Fibroblast of skin of scalp (primary cell): ENCODE measurements around the gene TRERF1.
"Not testable (repeated sequence)": the region's sequence is repeated elsewhere in the genome, so short reads cannot be mapped to it uniquely, and the experiment has no call there.

Experiments used
- DNase-seq: peaks from one replicate; pipeline ENCODE4 v3.0.0-alpha.2; 2013

Gene TRERF1

GRCh38 chr6:42450477-42451332 lies 1.0 kb downstream of the TRERF1 start:
- no peak for DNase-seq

- peak; percentile 27 for DNase-seq
Observed at GRCh38 chr6:42449917-42450476, 1.7 kb downstream of the TRERF1 start.

DNA sequence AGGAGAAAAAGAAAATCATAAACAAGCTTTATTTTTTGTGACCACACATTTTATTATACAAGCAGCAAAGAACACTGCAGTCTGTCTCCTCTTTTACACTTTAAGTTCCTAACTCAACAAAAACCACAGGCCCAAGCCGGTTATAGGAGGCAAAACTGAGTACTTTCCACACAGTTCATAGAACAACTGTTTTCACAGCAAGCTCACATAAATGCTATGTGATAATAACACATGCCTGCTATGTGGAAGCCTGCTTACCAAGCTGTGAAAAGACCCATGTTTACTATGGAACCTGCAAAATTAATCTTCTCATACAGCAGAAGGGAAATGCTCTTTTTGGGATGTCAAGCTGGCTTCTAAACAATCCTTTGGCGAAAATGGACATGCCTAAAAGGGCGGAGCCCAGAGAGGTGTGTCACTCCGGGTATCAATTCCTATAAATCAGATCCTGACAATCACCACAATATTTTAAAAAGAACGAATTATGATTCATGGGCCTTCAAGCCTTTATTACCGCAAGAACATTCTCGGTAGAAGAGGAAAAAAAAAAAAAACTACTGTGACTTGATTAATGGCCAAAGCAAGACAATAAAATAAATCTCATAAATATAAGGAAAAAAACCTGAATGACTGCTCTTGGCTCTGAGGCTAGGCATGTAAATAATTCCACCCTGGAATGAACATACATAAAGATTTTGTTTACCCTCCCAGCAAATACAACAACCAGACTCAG lies 2.6 kb downstream of the TRERF1 start:
- no peak for DNase-seq

GRCh38 chr6:42448391-42448790 lies 3.3 kb downstream of the TRERF1 start:
- DNase-seq: no peak

- no peak for DNase-seq
Observed at GRCh38 chr6:42446996-42447395, 4.7 kb downstream of the TRERF1 start.

- no peak for DNase-seq
Observed at GRCh38 chr6:42446370-42446769, 5.4 kb downstream of the TRERF1 start.

GRCh38 chr6:42445955-42446354 lies 5.8 kb downstream of the TRERF1 start:
- DNase-seq: not testable (repeated sequence)

DNA sequence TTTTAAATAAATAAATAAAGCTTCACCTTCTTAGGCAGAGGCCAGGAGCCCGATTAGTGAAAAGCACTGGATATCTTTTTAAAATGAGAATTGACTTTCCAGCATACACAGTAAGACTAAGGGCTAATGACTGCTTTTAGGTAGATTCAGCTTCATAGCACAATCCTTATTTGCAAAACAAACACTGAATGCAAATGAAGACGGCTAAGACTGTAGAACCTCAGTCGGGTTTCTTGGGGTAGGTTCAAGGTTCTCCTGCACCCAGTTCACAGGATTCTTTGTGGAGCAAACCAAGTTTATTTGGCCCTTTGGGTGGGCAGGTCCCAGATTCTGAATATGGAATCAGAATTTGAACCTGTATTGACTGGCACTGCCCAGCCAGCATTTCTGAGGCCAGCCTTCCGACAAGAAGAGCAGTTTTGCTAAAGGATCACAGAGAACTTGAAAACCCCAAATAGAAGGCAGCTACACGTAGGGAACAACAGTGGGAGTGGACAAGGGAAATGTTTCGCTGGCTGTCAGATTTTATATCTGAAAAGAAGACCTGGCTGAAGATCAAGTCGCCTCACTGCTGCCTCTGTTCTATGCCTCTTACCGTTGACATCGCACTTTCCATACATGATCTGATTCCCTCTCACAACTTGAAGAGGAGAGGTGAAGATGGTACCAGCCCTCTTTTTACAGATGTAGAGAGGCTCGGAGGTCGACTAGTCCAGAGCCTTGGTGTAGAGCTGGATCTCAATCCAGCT lies 8.2 kb downstream of the TRERF1 start:
- DNase-seq: no peak

GRCh38 chr6:42441697-42442081 lies 10.0 kb downstream of the TRERF1 start:
- DNase-seq: peak; percentile 68

DNA sequence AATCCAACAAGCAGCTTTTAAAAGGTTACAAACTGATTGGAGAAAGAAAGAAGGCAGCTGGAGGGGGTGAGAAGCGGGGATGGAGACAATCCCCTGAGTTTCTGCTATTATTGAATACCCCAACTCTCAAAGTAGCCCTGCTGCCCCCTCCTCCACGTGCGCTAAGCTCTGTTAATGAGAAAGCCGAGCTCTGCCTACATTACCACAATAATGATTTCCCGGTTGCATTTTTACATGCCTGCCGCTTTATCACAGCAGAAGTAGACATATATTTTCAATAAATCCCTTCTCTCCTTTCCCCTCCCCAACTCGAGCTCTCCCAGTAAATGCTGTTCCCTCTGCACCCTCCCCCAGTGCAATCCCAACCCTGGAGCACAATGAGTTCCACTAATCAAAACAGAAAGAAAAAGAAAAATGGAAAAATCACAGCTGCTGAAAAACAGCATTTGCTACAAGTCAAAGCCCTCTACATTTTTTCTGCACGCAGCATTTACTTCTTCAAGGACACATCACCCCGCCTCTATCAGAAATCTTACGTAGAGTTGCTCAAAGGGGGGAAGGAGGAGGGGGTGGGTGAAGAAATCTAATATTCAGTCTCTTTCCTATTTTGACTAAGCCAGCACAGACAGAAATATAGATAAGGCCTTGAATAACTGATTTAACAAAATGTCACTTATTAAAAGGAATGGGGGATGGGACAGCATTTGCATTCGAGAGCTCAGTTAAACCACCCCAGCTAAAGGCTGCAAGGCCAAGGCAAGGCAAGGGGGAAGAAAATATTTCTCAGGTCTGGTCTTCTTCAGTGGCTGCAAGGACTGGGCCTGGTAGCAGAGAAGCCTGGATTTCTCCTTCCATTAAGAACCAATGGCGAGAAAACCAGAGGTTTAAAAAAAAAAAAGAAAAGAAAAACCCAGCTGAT lies 10.7 kb downstream of the TRERF1 start:
- peak; percentile 53 for DNase-seq

DNA sequence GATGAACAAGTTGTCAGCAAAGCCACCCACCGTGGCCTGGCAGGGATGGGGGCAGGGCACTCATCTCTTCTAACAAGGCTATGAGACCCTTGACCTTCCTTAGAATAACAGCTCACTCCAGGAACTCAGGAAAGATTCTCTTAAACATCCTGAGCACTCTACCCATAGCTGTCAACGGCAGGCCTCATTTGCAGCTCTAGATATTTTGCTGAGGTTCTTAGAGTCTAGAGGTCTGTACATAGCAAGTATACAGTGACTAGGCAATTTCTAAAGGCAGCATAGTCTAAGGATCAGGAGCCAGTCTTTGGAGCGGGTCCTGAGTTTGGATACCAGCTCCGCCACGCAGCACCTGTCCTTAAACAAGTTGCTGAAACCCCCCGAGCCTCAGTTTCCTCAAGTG lies 11.7 kb downstream of the TRERF1 start:
- DNase-seq: peak; percentile 31

DNA sequence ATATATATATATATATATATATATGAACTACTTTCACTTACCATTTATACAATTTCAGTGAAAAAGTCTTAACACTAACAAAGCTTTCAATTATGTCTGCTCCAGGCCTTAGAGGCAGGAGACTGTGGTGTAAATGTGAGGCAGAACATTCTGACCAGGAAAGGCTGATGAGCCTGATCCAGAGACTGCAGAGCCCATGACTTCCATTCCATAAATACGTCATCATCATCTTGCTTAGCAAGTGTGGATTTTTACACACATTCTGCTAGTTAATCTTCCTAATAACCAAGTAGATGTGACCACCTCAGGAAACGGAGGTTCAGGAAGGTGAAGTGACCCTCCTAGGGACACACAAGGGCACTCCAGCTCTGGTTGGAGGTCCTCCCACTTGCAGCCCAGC lies 14.9 kb downstream of the TRERF1 start:
- peak; percentile 40 for DNase-seq

DNA sequence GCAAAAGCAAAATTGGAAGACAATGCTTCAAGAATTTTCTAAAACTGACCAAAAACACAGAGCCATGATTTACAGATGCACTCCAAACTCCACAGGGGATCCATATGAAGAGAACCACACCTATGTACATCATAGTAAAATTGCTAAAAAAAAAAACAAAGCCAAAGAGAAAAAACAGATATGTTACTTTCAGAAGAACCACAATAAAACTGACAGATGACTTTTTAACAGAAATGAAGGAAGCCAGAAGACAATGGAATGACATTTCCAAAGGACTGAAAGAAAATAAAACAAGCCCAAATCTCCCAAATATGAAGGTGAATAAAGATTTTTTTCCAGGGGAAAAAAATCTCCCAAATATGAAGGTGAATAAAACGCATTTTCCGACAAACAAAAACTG lies 17.5 kb downstream of the TRERF1 start:
- DNase-seq: no peak

- DNase-seq: no peak
Observed at GRCh38 chr6:42433409-42433808, 18.3 kb downstream of the TRERF1 start.

DNA sequence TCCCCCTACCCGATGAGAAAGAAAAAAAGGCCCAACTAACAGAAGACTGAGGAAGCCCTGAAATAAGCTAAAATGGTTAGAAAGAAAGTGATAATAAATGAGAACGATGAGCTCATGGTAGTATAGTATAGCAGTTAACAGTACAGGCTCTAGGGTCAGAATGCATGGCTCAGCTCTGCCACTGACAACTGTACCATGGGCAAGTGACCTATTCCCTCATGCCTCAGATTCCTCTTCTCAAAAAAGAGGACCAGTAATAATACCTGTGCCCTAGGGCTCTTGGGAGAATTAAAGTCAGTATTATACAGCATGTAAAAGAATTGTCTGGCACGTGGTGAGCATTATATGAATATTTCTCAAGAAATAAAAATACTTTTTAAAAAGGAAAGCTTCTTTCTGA lies 19.8 kb downstream of the TRERF1 start:
- no peak for DNase-seq

DNA sequence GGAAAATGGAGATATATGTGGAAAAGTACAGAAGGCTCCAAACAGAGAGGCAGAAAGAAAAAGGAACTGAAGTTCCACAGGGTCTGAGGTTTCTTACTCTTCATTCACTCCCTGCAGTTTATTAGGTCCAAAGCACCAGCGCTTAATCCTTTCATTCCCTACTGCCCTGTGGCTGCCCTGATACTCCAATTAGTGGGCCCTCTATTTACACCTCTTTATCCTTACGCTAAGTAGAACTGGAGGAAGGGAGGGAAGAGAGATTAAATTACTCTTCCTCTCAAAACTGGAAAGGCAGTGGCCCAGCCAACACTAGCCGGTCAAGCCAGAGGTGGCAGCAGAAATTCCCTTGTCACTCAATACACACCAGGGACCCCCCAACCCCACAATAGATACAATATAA lies 20.4 kb downstream of the TRERF1 start:
- no peak for DNase-seq

- DNase-seq: no peak
Observed at GRCh38 chr6:42429836-42430235, 21.9 kb downstream of the TRERF1 start.

GRCh38 chr6:42429042-42429585 lies 22.6 kb downstream of the TRERF1 start:
- DNase-seq: no peak

DNA sequence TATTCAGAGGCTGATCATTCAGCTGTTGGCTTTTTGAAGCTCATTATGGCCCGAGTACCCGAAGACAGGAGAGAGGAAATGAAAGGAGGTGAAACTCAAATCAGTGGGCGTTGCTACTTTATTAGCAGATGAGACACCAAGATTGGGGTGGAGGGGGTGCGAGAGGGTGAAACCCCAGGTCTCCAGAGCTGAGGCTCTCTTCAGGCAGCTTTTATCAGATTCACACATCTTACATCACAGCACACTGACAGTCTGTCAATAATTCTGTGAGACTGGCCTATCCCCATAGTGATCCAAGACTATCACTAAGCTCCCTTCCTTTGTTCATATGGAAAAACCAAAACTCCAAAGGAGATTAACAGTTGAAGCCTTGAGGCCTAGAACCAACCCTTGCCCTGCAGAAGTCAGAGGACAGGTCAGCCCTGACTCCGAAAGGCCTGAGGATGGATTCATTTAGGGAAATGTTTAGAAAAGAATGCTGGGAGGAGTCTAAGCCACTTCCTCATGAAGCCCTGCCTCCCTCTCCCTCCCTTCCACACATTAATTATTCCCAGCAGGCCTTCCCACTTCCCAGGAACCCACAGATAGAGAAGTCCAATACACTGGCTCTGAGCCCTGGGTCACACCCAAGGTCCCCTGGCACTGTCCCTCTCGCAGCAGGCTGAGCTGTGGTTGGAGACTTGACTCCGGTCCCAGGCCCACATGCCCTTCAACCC lies 23.2 kb downstream of the TRERF1 start:
- DNase-seq: peak; percentile 70

GRCh38 chr6:42427871-42428270 lies 23.9 kb downstream of the TRERF1 start:
- DNase-seq: no peak

DNA sequence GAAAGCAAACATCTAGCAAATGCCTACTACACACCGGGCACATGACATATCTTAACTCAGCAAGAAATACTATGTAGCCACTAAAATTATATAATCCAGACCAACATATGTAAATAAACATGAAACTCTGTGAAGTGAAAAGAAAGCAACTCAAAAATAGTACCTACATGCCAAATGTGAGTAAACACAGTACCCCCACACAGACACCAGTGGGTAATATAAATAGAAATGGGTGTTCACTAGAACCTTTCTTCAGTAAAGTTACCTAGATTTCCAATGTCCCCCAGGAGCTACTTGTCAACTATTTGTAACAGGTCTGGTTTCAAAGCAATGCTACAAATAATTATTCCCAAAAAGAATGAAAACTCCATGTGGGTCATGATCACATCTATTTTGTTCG lies 25.5 kb downstream of the TRERF1 start:
- DNase-seq: no peak
